IPS-11a (cell line): ENCODE measurements around the gene SQOR.
"Not testable (repeated sequence)": the region's sequence is repeated elsewhere in the genome, so short reads cannot be mapped to it uniquely, and the experiment has no call there.

Source experiments
- H3K4me3 ChIP-seq: one replicate; pipeline ENCODE4 v1.5.1; 2013; ENCODE audit warnings: low read depth, low read length, control low read depth

Gene SQOR

GRCh38 chr15:45630917-45631691, 3.7 kb upstream of the SQOR start:
- H3K4me3 ChIP-seq = no peak overlapping the region

GRCh38 chr15:45631776-45632175, 3.1 kb upstream of the SQOR start:
- H3K4me3 ChIP-seq = no peak overlapping the region

GRCh38 chr15:45635191-45635638, 386 bp downstream of the SQOR start:
- peak overlapping the region; percentile 55 for H3K4me3 ChIP-seq

GRCh38 chr15:45635763-45636292, 999 bp downstream of the SQOR start:
- peak overlapping the region; percentile 55 for H3K4me3 ChIP-seq

- H3K4me3 ChIP-seq = no peak overlapping the region
Observed at GRCh38 chr15:45637141-45637540, 2.3 kb downstream of the SQOR start.

- no peak overlapping the region for H3K4me3 ChIP-seq
Observed at GRCh38 chr15:45637552-45638033, 2.8 kb downstream of the SQOR start.

GRCh38 chr15:45640616-45641015, 5.8 kb downstream of the SQOR start:
- H3K4me3 ChIP-seq = no peak overlapping the region

- no peak overlapping the region for H3K4me3 ChIP-seq
Observed at GRCh38 chr15:45641374-45641781, 6.5 kb downstream of the SQOR start.

GRCh38 chr15:45641999-45642932, 7.4 kb downstream of the SQOR start:
- H3K4me3 ChIP-seq = no peak overlapping the region

GRCh38 chr15:45644437-45644836, 9.6 kb downstream of the SQOR start:
- H3K4me3 ChIP-seq = no peak overlapping the region

GRCh38 chr15:45645026-45645980, 10.5 kb downstream of the SQOR start:
- no peak overlapping the region for H3K4me3 ChIP-seq

GRCh38 chr15:45646220-45646619, 11.4 kb downstream of the SQOR start:
- no peak overlapping the region for H3K4me3 ChIP-seq

GRCh38 chr15:45647828-45648227, 13.0 kb downstream of the SQOR start:
- H3K4me3 ChIP-seq = no peak overlapping the region

GRCh38 chr15:45648521-45649200, 13.8 kb downstream of the SQOR start:
- no peak overlapping the region for H3K4me3 ChIP-seq

- H3K4me3 ChIP-seq = not testable (repeated sequence)
Observed at GRCh38 chr15:45650007-45650406, 15.2 kb downstream of the SQOR start.

- no peak overlapping the region for H3K4me3 ChIP-seq
Observed at GRCh38 chr15:45650889-45651525, 16.2 kb downstream of the SQOR start.

- H3K4me3 ChIP-seq = no peak overlapping the region
Observed at GRCh38 chr15:45653702-45654424, 19.0 kb downstream of the SQOR start.

- H3K4me3 ChIP-seq = no peak overlapping the region
Observed at GRCh38 chr15:45654749-45655148, 19.9 kb downstream of the SQOR start.

GRCh38 chr15:45657254-45657653, 22.4 kb downstream of the SQOR start:
- no peak overlapping the region for H3K4me3 ChIP-seq
